Measurements from ENCODE around the gene RNF225.
A peak's percentile ranks its signal among the peaks of the same experiment; 100 is the strongest.
"Not testable (repeated sequence)": the region's sequence is repeated elsewhere in the genome, so short reads cannot be mapped to it uniquely, and the experiment has no call there.

RNF225 gene

DNA sequence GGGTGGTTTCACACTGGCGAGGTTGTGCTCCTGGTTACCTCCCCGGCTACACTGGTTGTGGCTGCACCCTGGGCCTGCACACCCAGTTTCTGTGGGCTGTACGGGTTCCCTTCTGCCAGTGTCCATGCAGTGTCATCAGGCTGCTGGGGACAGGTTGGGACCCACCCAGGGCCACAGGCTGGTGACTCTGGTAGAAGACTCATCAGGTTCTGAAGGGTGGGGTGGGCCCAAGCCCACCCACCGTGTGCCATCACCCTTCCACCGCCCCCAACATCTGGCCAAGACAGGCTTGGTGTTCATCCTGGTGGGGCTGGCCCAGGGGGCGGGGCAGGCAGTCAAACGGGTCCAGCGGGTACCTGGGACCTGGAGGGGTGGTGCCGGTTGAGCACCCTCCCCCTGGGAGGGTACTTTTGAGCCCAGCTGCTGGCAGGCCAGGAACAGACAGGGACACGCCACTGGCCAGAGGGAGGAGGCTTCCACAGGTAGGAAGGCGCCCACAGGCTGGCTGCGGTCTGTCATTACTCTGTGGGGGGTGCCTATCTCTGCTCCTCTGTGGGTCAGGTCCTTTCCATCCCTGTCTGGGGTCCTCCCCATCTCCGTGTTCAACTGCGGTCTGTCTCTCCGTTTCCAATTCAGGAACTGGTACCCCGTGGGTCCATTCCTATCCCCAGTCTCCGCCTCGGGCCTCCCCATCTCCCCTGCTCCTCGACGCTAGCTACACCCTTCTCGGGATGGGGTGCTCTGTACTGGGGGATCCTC lies at the start of gene RNF225:
TSS of gene RNF225 (plus strand) at position 437 of the 759 bp plus-strand sequence. CDS start 434 bp downstream, outside the sequence.
- peak; percentile 29 to 66 for DNase-seq

DNA sequence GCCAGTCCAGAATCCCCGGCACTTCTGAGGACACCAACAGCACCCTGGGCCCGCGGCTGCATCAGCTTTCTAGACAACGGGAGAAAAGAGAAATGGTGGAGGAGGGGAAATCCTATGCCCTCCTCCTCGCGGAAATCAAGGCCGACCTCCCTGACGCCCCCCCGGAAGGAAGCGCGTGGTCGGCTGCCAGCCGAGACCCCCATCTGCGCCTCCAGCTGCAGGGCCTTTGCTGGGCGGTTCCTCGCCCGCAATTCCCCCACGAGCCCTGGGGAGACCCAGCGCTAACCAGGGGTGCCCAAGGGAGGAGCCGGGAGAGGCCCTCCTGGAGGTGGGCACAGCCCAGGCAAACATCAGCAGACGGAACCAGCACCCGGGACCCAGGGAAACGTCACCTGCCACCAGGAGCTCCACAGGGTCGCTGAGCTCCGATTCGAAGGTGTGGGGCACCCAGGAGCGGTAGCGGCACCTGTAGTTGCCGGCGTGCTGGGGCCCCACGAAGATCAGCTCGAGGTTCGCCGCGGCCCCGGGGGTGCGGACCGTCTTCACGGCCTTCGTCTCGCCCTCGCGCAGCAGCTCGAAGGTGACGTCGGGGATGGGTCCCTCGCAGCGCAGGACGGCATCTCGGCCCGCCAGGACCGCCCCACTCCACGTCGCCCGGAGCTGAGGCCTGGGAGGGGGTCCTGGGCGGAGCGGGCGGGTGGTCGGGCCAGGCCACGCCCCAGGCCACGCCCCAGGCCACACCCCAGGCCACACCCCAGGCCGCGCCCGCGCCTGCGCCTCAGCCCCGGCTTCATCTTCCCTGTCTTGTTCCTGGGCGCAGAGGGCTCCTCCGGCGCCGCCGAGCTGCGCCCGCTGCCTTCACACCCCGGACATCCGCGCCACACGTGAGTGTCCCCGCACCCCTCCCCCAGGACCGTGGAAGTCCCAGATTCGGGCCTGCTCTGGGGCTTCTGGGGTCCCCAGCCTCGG lies 48.2 kb upstream of the RNF225 start:
- DNase-seq = peak in 1 of 2 experiments; percentile 54

DNA sequence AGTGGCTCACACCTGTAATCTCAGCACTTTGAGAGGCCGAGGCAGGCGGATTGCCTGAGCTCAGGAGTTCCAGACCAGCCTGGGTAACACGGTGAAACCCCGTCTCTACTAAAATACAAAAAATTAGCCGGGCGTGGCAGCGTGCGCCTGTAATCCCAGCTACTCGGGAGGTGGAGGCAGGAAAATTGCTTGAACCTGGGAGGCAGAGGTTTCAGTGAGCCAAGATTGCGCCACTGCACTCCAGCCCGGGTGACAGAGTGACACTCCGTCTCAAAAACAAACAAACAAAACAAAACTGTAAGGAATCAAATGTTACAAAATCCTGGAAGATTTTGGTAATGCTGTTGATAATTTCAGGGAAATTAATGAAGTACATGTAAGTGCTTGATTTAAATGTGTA lies 47.4 kb upstream of the RNF225 start:
- DNase-seq = not testable (repeated sequence)

DNA sequence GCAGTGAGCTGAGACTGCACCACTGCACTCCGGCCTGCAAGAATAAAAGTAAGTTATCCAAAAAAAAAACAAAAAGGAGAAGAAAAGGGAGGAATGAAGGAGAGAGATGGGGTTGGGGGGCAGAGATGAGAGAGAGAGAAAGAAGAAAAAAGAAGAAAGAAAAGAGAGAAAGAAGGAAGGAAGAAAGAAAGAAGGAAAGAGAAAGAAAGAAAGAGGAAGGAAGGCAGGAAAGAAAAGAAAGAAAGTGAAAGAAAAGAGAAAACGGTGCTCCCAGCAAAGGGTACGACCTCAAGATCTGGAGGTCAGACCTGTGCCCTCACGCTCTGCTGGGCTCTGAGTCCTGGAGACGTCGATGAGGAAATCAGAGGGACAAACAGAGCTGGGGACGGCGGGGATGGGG lies 45.9 kb upstream of the RNF225 start:
- DNase-seq = no peak

GRCh38 chr19:58350001-58350861 lies 45.2 kb upstream of the RNF225 start:
- peak in 1 of 2 experiments; percentile 39 for DNase-seq

GRCh38 chr19:58350871-58351557 lies 44.4 kb upstream of the RNF225 start:
- DNase-seq = no peak

GRCh38 chr19:58351558-58351878 lies 43.9 kb upstream of the RNF225 start:
- no peak for DNase-seq

- DNase-seq = no peak
Observed at GRCh38 chr19:58351990-58352755, 43.3 kb upstream of the RNF225 start.

- no peak for DNase-seq
Observed at GRCh38 chr19:58352760-58353671, 42.4 kb upstream of the RNF225 start, which contains the start of gene A1BG. Gene A1BG (minus strand): TSS chr19:58353492. CDS start chr19:58353437, 55 bp downstream.

DNA sequence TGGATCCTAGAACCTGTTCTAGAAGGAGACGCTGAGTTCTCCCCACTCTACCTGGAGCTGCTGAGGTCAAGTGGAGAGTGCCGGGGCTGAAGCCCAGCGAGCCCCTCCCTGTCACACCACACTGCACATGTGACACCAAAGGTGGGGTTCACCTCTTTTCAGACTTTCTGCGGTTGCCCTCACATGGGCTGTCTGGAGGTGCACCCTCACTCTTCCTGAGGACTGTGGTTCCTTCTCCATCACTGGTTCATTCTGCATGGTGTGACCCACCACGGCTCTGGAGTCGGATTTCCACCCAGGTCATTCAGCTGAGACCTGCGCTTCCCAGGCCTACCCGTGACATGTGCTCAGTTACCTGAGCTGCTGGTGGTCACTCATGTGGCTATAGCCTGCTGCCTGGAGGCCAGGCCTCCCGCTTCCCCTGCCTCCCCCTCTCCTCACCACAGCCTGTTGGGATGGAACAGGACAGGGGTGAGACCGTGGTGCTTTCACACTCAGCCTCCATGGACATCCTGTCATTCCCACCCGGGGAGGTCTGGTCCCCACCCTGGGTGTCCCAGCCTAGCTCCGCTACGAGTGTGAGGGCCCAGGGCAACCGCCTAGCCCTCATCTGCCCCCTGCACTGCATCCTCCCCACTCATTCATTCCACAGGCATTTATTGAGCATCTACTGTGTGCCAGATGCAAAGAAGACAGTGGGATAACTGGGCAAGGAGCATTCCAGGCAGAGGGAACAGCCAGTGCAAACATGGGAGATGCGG lies 41.6 kb upstream of the RNF225 start:
- DNase-seq = no peak

DNA sequence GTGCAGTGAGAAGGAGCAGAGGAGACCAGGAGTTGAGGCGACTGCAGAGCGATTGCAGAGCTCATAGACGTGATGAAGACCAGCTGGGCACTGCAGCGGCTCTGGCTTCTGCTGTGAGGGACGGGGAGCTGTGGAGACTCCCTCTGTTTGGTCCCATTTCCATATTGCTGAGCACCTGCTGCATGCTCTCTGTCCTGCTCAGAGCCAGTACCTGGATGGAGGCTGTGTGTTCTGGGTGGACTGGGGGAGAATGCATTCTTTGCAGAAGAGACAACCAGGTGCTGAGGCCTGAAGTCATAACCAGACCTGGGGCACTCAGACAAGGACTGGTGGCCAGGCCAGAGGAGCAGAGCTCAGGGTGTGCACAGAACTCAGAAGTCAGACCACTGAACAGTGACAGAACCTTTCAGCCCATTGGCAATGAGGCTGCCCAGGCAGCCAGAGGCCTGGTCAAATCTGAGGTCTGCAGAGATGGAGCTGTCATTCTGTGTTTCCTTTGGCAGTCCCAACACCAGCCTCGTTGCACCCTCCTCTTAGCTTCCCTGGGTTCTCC lies 40.9 kb upstream of the RNF225 start:
- DNase-seq = no peak

DNA sequence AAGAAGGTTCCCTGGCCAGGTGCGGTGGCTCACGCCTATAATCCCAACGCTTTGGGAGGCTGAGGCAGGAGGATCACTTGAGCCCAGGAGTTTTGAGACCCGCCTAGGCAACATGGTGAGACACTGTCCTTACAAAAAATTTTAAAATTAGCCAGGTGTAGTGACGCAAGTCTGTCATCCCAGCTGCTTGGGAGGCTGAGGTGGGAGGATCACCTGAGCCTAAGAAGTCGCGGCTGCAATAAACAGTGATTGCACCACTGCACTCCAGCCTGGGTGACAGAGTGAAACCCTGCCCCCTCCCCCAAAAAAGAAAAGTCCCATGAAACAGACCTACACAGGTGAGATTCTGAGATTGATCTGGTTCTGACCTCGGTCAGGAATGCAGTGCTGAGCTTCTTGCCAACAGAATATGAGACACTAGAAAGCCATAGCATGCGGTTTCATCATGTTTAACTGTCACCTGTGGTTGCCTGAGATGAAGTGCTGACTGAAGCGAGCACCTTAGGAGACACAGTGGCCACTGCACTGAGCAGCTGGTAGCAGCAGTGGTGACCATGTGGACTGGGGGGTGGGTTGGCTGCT lies 40.1 kb upstream of the RNF225 start:
- DNase-seq = no peak

DNA sequence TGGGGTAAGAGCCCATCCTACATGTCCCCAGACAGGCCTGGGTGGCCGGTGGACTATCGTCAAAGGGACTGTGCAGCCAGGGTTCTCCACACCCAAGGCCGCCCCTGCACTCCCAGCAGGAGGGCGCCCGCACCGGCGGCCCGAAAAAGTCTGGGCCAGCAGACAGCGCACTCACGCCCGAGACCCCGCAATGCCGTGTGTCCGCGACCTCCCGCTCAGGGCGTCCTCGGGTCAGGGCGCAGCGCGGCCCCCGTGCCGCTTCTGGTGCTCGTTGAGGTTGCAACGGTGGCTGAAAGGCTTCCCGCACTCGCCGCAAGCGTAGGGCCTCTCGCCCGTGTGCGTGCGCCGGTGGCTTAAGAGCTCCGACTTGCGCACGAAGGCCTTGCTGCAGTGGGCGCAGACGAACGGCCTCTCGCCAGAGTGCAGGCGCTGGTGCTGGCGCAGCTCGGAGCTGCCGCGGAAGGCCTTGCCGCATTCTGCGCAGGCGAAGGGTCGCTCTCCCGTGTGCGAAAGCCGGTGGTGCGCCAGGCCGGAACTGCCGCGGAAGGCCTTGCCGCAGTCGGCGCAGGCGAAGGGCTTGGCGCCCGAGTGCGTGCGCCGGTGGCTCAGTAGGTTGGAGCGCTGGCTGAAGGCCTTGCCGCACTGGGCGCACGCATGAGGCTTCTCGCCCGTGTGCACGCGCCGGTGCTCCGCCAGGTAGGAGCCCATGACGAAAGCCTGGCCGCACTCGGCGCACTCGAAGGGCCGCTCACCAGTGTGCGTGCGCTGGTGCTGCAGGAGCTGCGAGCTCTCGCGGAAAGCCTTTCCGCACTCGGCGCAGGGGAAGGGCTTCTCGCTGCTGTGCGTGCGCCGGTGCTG lies 39.3 kb upstream of the RNF225 start:
- no peak for DNase-seq

- no peak for DNase-seq
Observed at GRCh38 chr19:58356766-58357480, 38.5 kb upstream of the RNF225 start.

DNA sequence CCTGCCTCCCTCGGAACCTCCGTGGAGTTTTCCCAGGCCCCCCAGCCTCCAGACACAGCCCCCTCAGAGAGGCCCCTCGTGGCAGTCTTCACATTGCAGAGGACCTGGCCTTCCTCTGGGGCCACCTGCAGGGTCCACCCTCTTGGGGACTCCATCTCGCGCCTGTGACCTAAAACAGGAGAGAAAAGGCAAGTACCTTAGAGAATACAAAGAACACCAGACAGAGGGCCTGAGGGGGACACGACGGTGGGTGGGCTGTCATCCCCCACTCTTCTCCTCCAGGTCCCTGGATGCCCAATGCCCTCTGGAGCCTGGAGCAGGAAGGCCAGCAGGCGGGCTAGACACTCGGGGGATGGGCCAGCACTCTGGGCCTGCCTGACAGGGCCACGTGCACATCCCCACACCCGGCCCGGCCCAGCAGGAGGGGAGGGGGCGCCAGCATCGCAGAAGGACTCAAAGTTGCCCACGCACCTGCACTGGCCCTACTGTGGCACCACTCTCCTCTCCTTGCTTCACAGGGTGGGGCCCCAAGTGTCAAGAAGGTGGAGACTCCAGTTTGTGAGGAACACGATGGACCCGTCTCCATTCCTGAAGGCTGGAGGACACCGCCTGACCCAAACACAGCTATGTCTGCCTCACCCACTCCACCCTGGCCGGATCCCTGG lies 37.8 kb upstream of the RNF225 start:
- DNase-seq = no peak

GRCh38 chr19:58361900-58362271 lies 33.6 kb upstream of the RNF225 start:
- peak in 1 of 2 experiments; percentile 54 for DNase-seq

All from NCI-H526 (cell line).